ENCODE data around the gene IGF1R.

The IGF1R gene

GRCh38 chr15:98731712-98732450 lies 83.5 kb downstream of the IGF1R start:
- Histone ChIP-seq H3K36me3 (ENCODE audit: insufficient read depth, low read length) (no peaks in the 10 kb centered on the region), H3K27me3 (ENCODE audit: insufficient read depth, low read length) (no peaks in the 10 kb centered on the region), H2AFZ (ENCODE audit: low read depth, low read length) (no peak overlapping the region), H3K9me3 (ENCODE audit: low read length) (no peaks in the 10 kb centered on the region), H3K4me1 (ENCODE audit: insufficient read depth, low read length) (peaks cover 41% of the 10 kb centered on the region), H3K4me3 (ENCODE audit: low read length) (no peak overlapping the region)

DNA sequence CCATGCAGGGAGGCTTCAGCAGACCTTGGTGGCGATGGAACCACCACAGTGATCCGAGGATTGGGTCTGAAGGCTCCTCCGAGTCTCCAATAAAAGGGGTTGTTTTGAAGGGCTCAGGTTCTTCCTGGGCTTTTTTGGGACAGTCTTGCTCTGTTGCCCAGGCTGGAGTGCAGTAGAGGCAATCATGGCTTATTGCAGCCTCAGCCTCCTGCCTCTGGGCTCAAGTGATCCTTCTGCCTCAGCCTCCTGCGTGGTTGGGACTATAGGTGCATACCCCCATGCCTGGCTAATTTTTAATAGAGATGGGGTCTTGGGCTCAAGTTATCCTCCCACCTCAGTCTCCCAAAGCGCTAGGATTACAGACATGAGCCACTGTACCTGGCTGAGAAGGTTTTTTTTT lies 84.8 kb downstream of the IGF1R start:
- no peaks in the 10 kb centered on the region for H3K9me3 ChIP-seq (ENCODE audit: low read length)
- no peak overlapping the region for H2AFZ ChIP-seq (ENCODE audit: low read depth, low read length)
- H3K4me3 ChIP-seq (ENCODE audit: low read length) = no peak overlapping the region
- peaks cover 30% of the 10 kb centered on the region for H3K4me1 ChIP-seq (ENCODE audit: insufficient read depth, low read length)
- no peaks in the 10 kb centered on the region for H3K27me3 ChIP-seq (ENCODE audit: insufficient read depth, low read length)
- H3K36me3 ChIP-seq (ENCODE audit: insufficient read depth, low read length) = no peaks in the 10 kb centered on the region

DNA sequence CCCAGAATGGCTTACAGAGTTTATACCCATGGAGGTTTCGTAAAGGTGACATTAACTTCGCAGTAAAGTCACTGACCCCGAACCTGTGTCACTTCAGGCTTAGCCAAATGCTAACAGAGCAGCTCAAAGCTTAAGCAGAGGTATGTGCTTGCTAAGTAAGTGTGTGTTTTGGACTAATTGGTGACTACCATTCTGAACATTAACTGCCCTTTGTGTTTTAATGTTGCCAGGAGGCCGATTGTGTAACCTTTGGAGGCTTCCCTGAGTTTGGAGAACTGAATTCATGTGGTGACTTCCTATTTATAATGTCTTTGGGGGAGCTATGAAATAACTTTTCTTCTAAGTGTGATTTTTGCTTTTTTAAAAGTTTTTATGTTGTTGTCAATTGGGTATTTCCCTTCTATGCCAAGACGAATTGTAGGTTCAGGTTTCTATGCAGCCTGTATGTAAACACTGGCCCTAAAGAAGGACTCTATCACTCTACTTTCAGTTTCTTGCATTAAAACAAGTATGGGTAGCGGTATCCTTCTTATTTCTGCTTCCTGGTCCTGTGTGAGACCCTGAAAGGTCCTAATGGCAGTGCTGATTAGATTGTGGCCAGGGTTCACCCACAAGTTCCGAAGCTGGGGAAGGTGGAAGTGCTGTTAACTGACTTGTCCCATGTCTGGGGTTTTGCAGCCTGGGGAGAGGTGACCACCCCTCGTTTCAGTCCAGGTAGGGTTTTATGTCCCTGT lies 86.3 kb downstream of the IGF1R start:
- H3K27me3 ChIP-seq (ENCODE audit: insufficient read depth, low read length) = no peaks in the 10 kb centered on the region
- no peak overlapping the region for H2AFZ ChIP-seq (ENCODE audit: low read depth, low read length)
- H3K4me1 ChIP-seq (ENCODE audit: insufficient read depth, low read length) = peaks cover 16% of the 10 kb centered on the region
- H3K9me3 ChIP-seq (ENCODE audit: low read length) = no peaks in the 10 kb centered on the region
- H3K36me3 ChIP-seq (ENCODE audit: insufficient read depth, low read length) = no peaks in the 10 kb centered on the region
- H3K4me3 ChIP-seq (ENCODE audit: low read length) = no peak overlapping the region

DNA sequence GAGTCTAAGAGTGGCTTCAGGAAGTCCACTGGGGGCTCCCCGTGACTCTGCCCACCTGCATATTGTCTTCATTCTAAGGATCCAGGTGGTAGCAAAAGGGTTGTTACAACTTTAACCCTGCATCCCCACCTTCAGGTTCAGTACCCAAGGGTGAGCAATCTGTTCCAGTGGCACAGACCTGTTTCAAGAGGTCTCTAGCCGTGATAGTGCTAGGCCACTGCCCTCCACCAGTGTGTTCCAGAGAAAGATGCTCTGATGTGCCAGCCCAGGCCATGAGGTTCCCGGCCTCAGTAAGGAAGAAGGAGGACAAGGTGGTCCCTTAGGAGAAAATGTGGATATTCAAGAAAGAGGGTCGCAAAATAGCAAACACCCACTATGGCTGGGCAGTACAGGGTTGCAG lies 87.0 kb downstream of the IGF1R start:
- no peak overlapping the region for H3K4me3 ChIP-seq (ENCODE audit: low read length)
- no peaks in the 10 kb centered on the region for H3K27me3 ChIP-seq (ENCODE audit: insufficient read depth, low read length)
- H3K36me3 ChIP-seq (ENCODE audit: insufficient read depth, low read length) = no peaks in the 10 kb centered on the region
- H3K4me1 ChIP-seq (ENCODE audit: insufficient read depth, low read length) = peaks cover 9% of the 10 kb centered on the region
- no peak overlapping the region for H2AFZ ChIP-seq (ENCODE audit: low read depth, low read length)
- H3K9me3 ChIP-seq (ENCODE audit: low read length) = no peaks in the 10 kb centered on the region

- peaks cover 2% of the 10 kb centered on the region for H3K4me1 ChIP-seq (ENCODE audit: insufficient read depth, low read length)
- no peak overlapping the region for H3K4me3 ChIP-seq (ENCODE audit: low read length)
- no peaks in the 10 kb centered on the region for H3K27me3 ChIP-seq (ENCODE audit: insufficient read depth, low read length)
- no peak overlapping the region for H2AFZ ChIP-seq (ENCODE audit: low read depth, low read length)
- H3K36me3 ChIP-seq (ENCODE audit: insufficient read depth, low read length) = no peaks in the 10 kb centered on the region
- H3K9me3 ChIP-seq (ENCODE audit: low read length) = no peaks in the 10 kb centered on the region
These were observed 87.7 kb downstream of the IGF1R start for GRCh38 chr15:98735895-98736617.

DNA sequence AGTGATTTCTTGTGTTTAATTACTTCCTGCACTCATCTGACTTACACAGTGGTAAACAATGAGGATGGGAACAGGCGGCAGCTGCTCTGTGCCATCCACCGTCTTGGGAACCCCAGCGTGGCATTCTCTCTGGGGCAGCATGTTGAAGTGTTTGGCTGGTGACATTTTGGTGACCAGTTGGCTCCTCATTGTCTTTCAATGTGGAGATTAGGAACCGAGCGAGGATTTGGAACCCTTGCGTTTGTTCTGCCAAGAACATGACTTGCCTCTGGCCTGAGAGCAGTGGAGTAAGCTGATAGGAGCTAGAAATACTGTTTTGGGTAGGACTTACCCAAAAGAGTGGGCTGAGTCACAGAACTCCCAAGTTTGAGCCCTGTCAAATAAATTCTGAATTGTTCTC lies 88.8 kb downstream of the IGF1R start:
- H3K36me3 ChIP-seq (ENCODE audit: insufficient read depth, low read length) = no peaks in the 10 kb centered on the region
- H3K4me1 ChIP-seq (ENCODE audit: insufficient read depth, low read length) = no peaks in the 10 kb centered on the region
- no peak overlapping the region for H3K4me3 ChIP-seq (ENCODE audit: low read length)
- no peaks in the 10 kb centered on the region for H3K9me3 ChIP-seq (ENCODE audit: low read length)
- H2AFZ ChIP-seq (ENCODE audit: low read depth, low read length) = no peak overlapping the region
- H3K27me3 ChIP-seq (ENCODE audit: insufficient read depth, low read length) = no peaks in the 10 kb centered on the region

- no peak overlapping the region for H3K4me3 ChIP-seq (ENCODE audit: low read length)
- no peaks in the 10 kb centered on the region for H3K9me3 ChIP-seq (ENCODE audit: low read length)
- H3K27me3 ChIP-seq (ENCODE audit: insufficient read depth, low read length) = no peaks in the 10 kb centered on the region
- H3K4me1 ChIP-seq (ENCODE audit: insufficient read depth, low read length) = no peaks in the 10 kb centered on the region
- no peak overlapping the region for H2AFZ ChIP-seq (ENCODE audit: low read depth, low read length)
- no peaks in the 10 kb centered on the region for H3K36me3 ChIP-seq (ENCODE audit: insufficient read depth, low read length)
These were observed 89.4 kb downstream of the IGF1R start for GRCh38 chr15:98737721-98738120.

DNA sequence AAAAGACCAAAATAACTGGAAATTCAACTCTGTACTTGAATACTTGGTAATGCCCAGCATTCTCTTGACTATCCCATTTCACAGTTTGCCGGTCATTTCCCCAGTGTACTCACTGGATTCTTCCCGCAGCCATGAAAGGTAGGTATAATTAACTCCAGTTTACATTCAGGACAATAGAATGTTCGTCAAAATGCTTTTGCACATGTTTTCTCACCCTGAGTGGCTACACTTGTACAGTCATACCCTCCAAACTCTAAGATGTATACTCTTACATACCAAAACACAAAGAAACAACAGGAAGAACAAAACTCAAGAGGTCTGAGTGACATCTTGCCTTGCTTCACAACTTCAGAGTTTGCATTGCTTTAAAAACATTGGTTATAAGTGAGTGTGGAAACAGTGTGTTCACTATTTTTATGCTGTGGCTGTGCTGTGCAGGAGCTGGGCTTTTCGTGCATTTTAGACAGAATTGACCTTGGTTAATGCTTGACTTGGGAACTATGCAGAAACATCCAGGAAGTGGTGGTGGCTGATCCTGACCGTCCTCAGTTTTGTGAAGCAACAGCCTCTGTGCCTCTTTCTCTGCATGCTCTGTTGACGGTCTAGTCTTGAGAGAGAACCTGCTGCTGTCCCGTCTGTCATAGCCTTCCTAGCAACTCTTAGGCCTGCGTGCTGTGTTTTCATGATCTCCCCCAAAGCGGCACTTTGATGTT lies 90.5 kb downstream of the IGF1R start:
- Histone ChIP-seq H3K4me1 (ENCODE audit: insufficient read depth, low read length) (no peaks in the 10 kb centered on the region), H3K36me3 (ENCODE audit: insufficient read depth, low read length) (no peaks in the 10 kb centered on the region), H3K27me3 (ENCODE audit: insufficient read depth, low read length) (no peaks in the 10 kb centered on the region), H2AFZ (ENCODE audit: low read depth, low read length) (no peak overlapping the region), H3K9me3 (ENCODE audit: low read length) (no peaks in the 10 kb centered on the region), H3K4me3 (ENCODE audit: low read length) (no peak overlapping the region)

- Histone ChIP-seq H3K9me3 (ENCODE audit: low read length) (no peaks in the 10 kb centered on the region), H2AFZ (ENCODE audit: low read depth, low read length) (no peak overlapping the region), H3K36me3 (ENCODE audit: insufficient read depth, low read length) (no peaks in the 10 kb centered on the region), H3K27me3 (ENCODE audit: insufficient read depth, low read length) (no peaks in the 10 kb centered on the region), H3K4me3 (ENCODE audit: low read length) (no peak overlapping the region), H3K4me1 (ENCODE audit: insufficient read depth, low read length) (no peaks in the 10 kb centered on the region)
These were observed 92.0 kb downstream of the IGF1R start for GRCh38 chr15:98740295-98740694.

DNA sequence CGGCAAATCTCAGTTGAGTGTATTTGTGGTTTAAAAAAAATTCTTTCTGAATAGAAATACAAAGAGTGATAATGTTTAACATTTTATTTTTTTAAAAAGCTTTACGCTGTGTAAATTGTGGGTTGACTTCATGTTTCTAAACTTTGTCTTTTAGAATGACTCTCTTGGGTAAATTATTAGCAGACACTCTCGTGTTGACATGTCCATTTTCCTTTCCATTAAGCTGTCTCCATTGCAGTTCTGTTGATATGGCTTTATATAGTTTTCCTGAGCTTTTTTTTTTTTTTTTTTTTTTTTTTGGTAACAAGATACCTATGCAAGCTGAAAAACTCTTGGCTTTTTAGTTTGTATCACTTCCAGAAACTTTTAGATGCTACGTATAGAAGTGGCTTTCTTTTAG lies 92.6 kb downstream of the IGF1R start:
- Histone ChIP-seq H3K36me3 (ENCODE audit: insufficient read depth, low read length) (no peaks in the 10 kb centered on the region), H3K27me3 (ENCODE audit: insufficient read depth, low read length) (no peaks in the 10 kb centered on the region), H3K4me1 (ENCODE audit: insufficient read depth, low read length) (no peaks in the 10 kb centered on the region), H3K4me3 (ENCODE audit: low read length) (no peak overlapping the region), H2AFZ (ENCODE audit: low read depth, low read length) (no peak overlapping the region), H3K9me3 (ENCODE audit: low read length) (no peaks in the 10 kb centered on the region)

- Histone ChIP-seq H3K4me1 (ENCODE audit: insufficient read depth, low read length) (no peaks in the 10 kb centered on the region), H3K9me3 (ENCODE audit: low read length) (no peaks in the 10 kb centered on the region), H3K36me3 (ENCODE audit: insufficient read depth, low read length) (no peaks in the 10 kb centered on the region), H3K4me3 (ENCODE audit: low read length) (no peak overlapping the region), H3K27me3 (ENCODE audit: insufficient read depth, low read length) (no peaks in the 10 kb centered on the region), H2AFZ (ENCODE audit: low read depth, low read length) (no peak overlapping the region)
These were observed 94.8 kb downstream of the IGF1R start for GRCh38 chr15:98743177-98743576.

DNA sequence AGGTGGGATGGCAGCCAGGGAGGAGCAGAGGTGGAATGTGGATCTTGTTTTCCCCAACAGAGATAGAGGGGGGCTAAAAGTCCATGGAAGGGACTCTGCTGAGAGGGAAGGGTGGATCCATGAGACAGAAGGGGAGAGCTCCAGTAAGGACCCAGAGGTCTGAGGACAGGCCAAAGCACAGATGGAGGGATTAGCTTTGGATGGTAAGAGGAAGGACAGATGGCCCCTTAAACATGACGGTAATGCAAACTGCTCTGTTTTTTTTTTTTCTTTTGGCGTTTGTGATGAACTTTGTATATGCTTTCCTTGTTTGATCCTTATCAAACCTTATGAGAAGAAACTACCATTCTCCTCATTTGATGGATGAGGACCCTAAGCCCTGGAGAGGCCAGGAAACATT lies 96.2 kb downstream of the IGF1R start:
- no peaks in the 10 kb centered on the region for H3K36me3 ChIP-seq (ENCODE audit: insufficient read depth, low read length)
- H3K4me1 ChIP-seq (ENCODE audit: insufficient read depth, low read length) = no peaks in the 10 kb centered on the region
- H3K4me3 ChIP-seq (ENCODE audit: low read length) = no peak overlapping the region
- H3K27me3 ChIP-seq (ENCODE audit: insufficient read depth, low read length) = no peaks in the 10 kb centered on the region
- no peak overlapping the region for H2AFZ ChIP-seq (ENCODE audit: low read depth, low read length)
- no peaks in the 10 kb centered on the region for H3K9me3 ChIP-seq (ENCODE audit: low read length)

- no peaks in the 10 kb centered on the region for H3K36me3 ChIP-seq (ENCODE audit: insufficient read depth, low read length)
- H3K9me3 ChIP-seq (ENCODE audit: low read length) = no peaks in the 10 kb centered on the region
- no peak overlapping the region for H3K4me3 ChIP-seq (ENCODE audit: low read length)
- H2AFZ ChIP-seq (ENCODE audit: low read depth, low read length) = no peak overlapping the region
- no peaks in the 10 kb centered on the region for H3K27me3 ChIP-seq (ENCODE audit: insufficient read depth, low read length)
- H3K4me1 ChIP-seq (ENCODE audit: insufficient read depth, low read length) = no peaks in the 10 kb centered on the region
These were observed 96.8 kb downstream of the IGF1R start for GRCh38 chr15:98745179-98745578.
